Activated CD4-positive, alpha-beta T cell treated with anti-CD3 and anti-CD28 coated beads, Interleukin-2, amount 50 U/mL, for 4 hours (primary cell): ENCODE measurements around the gene TBC1D13.
A peak's percentile ranks its signal among the peaks of the same experiment; 100 is the strongest.
"Not testable (repeated sequence)": the region's sequence is repeated elsewhere in the genome, so short reads cannot be mapped to it uniquely, and the experiment has no call there.

ENCODE experiments used
- DNase-seq, 2 experiments: peaks; one replicate each; pipeline ENCODE4 v3.0.0-alpha.2; 2020

The TBC1D13 gene

DNA sequence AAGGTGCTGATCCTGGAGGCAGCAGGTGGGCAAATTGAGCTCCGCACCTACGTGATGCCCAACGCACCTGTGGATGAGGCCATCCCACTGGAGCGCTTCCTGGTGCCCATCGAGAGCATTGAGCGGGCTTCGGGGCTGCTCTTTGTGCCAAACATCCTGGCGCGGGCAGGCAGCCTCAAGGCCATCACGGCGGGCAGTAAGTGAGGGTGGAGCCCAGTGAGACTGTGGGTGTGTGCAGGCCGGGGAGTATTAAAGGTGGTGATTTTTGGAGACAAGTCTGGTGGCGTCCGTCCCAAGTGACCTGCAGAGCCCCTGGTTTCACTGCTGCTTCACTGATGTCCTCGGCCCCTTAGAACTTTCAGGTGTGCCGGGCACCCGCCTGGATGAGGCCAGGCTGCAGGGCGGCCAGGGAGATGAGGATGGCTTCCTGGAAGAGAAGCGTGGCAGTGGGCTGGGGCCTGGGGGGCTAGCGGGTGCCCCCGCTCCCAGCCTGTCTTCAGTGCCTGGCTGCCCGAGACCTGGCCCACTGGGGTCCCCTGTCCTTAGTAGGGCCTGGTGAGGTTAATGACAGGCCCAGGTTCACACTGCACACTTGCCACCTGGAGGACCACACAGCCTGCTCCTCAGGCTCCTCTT is 35.5 kb downstream of the TBC1D13 start:
- no peak for DNase-seq

DNA sequence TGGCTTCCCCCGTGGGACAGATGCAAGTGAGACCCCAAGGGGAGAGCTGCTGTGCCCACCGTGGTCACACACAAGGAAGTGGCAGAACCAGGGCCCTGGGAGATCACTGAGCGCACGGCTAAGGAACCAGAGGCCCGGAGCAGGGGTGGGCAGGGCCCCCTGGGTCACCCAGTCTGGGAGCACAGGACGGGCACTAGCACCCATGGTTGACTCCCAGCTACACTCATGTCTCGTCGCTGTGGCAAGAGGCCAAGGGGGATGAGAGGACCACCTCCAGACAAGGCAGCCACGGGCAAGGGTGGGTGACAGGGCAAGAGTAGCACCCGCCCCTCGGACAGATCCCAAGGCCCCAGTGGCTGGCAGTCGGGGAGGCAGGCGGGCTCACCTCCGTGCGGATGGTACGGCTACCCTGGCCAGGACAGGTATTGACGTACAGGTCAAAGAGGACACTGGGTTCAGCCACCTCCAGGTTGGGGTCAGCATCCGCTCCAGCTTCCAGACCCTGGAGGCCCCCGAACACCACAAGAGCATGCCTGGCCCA is 36.4 kb downstream of the TBC1D13 start:
- no peak for DNase-seq

DNA sequence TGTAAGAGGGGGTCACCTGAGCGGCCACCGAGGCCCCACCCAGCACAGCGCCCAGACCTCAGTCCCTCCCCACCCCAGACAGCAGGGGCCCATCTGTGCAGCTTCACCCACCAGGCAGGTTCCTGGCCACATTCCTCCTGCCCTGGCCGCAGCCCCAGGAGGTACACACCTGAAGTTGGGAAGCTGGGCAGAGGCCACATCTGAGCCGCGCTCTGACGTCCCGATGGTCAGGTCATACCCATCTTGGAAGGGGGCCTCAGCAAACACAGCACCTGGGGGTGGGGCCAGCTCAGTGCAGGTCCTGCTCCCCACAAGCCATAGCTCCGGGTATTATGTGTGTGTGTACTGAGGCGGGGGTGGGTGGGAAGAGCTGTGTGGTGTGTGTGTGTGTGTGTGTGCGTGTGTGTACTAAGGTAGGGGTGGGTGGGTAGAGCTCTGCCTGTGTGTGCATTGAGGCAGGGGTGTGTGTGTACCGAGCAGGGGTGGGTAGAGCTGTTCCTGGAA is 36.9 kb downstream of the TBC1D13 start:
- DNase-seq: no peak

DNA sequence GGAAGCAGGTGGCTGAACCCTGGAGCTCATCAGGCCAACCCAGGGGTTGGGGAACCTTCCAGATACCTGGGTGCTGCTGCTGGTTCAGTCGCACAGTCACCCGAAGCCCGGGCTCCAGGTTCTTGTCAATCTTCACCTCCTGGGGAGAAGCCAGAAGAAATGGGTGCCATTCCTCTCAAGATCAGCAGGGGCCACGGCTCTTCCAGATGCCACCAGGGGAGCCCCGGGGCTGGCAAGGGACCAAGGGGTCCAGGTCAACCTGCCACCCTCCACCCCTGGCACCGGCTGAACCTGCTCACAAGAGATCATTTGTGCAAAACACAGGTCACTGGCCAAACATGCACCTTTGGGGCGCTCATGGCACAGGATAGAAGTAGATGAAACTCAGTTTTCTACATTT is 37.9 kb downstream of the TBC1D13 start:
- DNase-seq: no peak

DNA sequence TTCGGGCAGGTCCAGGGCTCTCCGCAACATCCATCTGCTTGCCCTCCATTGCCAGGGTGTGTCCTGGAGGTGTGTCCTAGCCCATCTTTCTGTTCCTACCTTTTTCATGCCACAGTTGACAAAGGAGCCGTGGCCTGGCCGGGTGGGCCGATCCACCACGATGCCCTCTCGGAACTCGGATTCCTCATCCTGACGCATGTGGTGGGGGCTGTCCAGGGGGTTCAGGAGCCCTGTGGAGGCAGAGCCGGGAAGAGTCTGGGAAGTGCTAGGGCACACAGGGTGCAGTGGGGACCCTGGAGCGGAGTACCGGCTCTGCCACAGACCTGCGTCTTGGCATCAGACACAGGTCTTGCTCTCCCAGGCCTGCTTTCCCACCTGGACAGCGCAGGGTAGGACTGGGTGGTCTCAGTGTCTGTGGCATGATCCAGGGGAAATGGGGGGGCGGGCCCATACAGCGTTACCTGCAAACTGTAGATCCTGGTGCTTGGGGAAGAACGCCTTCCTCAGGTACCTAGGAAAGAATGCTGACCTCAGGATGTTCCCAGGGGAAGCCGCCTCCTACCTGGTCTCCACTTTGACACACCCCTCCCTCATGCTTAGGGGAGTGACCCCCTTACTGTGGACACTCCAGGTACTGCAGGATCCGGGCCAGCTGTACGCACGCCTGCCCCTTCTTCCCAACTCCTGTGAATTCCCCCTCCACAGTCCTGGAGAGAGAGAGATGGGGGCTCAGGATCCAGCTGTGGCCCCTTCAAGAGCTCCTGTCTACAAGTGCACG is 39.1 kb downstream of the TBC1D13 start:
- DNase-seq: no peak

DNA sequence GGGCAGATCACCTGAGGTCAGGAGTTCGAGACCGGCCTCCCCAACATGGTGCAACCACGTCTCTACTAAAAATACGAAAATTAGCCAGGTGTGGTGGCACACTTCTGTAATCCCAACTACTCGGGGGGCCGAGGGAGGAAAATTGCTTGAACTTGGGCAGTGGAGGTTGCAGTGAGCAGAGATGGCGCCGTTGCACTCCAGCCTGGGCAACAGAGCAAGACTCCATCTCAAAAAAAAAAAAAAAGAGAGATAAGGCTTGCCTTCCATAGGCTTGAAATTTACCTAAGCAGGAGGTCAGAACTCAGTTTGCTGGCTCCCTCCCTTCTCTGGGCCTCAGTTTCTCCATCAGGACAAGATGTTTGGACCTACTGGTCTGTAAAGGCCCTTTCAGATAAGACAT is 41.2 kb downstream of the TBC1D13 start:
- DNase-seq: no peak

DNA sequence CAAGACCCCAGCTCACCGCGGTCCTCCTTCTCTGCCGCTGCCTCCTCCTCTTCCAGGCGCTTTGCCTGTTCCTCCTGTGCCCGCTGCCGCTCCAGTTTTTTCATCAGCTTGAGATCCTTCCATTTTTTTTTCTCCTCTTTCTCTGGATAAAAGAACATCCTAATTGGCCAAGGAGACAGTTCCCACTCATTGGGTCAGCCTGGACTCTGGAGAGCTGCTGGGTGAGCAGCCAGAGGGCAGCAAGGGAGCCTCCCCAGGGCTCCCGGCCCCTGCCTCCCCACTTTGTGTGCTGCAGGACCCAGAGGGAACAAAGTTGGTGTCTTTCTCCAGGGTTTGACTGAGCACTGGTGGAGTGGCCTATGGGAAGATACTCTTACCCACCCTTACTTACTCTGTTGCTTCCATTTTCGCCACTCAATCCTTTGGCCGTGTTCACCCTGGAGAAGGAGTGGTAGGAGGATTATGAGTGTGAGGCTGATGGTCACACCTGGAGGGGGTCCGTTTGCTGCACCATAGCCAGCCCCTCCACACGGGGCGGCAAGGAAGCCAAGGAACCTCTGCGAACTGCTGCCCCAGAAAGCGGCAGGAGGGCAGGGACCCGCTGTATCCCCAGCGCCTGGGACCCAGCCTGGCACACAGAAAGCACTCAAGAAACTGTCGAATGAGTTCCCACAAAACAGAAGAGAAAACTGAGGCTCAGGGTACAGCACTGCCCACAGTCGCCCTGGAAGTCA is 41.8 kb downstream of the TBC1D13 start:
- DNase-seq: no peak

DNA sequence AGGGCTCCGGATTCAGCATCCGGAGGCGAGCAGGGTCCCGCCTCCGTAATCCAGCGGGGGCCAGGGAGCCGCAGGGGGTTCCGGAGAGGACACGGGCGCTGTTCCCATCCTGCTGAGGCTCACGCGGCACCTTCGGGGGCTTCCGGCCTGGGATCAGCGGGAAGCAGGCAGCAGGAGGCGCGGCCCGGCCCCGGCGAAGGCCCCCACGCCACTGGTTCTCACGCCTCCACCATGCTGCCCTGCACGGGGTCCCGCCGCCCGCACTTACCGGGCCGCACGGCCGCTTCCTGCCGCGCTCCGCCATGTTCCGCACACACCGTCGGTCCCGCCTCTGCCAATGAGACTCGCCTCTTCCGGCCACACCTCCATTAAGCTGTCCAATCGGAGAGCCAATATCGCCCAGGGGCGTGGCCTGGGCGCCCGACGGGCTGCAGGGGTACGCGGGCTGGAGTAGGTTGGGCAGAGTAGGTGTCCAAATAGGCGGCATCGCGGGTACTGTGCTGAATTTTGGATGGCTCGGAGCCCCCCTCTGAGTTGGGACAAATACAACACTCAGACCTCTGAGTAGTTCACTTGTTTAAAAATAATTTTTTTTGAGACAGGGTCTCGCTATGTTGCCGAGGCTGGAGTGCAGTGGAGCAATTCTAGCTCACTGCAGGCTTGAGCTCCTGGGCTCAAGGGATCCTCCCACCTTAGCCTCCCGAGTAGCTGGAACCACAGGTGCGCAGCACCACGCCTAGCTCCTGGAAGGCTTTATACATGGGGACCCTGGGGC is 42.6 kb downstream of the TBC1D13 start, which contains the start of gene SPOUT1:
SPOUT1 (minus strand) TSS at position 318 of the 775 bp plus-strand sequence; CDS start at position 304, 14 bp downstream.
- peak; percentile 89 to 90 for DNase-seq

DNA sequence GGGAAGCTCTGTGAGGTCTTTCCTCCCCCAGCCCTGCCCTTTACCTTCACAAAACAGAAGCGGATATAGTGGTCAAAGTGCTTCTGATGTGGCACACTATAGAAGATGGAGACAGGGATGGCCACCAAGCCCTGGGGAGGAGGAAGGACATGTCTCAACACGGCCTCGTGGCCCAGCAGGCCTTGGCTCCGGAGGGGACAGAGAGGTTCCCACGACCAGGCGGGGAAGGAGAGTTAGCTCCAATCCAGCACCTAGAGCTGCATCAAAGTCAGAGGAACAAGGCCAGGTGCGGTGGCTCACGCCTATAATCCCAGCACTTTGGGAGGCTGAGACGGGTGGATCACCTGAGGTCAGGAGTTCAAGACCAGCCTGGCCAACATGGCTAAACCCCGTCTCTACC is 46.6 kb downstream of the TBC1D13 start:
- DNase-seq: no peak

DNA sequence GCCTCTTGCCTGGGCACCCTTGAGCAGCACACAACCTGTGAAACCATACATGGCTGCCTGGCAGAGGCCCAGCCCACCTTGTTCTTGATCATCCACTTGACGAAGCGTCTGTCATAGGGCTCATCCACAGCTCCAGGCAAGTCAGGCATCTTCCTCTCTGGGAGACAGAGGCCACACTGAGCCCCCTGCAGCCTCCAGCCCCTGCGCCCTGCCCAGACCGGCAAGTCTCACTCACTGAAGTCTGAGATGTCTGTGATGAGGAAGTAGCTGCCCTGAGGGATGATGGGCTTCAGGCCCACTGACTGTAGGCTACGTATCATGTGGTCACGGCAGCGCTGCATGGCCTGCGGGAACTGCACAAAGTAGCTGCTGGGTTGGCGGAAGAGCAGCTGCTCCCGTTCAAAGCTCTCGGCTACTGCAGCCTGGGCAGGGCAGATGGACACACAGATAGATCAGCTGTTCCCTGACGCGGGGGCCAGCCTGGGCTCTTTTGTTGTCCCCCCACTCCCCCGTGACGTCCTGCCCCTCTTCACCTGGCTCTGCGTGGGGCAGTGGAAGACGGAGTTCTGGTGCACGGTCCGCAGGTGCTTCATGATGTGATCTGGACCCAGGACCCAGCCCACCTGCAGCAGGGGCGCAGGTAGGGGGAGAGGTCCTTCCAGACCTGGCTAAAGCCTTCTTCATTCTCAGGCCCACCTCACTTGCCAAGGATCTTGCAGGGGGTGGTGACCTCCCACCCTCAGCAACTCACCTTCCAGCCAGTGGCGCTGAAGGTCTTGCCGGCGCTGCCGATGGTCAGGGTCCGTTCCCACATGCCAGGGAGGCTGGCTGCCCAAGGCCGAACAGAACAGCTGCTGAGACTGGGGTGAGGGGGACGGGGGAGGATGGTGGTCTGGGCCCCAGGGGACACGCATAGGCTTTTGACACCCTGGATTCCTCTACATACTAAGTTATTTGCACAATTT is 48.5 kb downstream of the TBC1D13 start:
- DNase-seq: no peak

DNA sequence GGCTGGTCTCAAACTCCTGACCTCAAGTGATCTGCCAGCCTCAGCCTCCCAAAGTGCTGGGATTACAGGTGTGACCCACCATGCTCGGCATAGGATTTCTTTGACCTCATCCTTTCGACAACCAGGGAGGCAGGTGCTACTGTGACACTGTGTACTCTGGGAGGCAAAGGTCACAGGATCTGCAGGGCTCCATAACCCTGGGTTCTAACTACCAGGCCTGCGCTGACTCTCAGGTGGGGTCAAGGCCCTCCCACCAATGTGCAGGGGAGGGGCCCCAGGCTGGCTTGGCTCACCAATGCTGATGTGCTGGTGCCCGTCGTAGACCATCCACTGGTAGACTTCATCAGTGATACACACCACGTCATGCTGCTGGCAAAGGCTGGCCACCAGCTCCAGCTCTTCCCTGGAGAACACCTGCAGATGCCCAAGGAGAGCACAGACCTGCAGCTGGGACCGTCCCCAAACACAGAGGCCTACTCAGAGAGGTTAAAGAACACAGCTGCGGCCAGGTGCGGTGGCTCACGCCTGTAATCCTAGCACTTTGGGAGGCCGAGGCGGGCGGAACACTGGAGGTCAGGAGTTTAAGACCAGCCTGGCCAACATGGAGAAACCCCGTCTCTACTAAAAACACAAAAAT is 49.6 kb downstream of the TBC1D13 start:
- DNase-seq: no peak

DNA sequence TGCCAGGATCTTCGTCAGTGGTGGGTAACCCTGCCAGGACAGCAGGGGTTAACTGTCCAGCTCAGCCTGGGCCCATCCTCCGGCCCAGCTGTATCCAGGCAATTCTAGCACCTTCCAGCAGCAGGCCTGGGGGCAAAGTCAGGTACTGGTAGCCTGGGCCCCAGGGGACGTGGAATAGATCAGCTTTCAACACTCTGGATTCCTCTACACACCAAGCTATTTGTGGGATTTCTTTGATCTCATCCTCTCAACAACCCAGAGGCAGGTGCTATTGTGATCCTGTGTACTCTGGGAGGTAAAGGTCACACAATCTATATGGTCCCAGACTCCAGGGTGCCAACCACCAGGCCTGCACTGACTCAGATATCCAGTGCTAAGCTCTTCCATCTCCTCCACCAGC is 51.3 kb downstream of the TBC1D13 start:
- DNase-seq: no peak

DNA sequence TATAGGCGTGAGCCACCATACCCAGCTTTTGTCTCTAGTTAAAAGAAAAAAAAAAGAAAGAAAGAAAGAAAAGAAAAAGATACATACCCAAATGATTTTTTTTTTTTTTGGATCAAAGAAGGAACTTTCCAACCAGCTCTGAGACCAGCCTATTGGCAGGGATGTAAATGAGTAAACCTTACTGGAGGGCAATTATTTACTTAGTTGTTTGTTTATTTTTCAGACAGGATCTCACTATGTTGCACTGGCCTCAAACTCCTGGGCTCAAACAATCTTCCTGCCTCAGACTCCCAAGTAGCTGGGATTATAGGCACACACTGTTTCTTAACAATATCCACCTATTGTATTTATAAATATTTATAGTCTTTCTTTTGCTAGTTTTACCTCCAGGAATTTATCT is 53.5 kb downstream of the TBC1D13 start:
- no peak for DNase-seq

DNA sequence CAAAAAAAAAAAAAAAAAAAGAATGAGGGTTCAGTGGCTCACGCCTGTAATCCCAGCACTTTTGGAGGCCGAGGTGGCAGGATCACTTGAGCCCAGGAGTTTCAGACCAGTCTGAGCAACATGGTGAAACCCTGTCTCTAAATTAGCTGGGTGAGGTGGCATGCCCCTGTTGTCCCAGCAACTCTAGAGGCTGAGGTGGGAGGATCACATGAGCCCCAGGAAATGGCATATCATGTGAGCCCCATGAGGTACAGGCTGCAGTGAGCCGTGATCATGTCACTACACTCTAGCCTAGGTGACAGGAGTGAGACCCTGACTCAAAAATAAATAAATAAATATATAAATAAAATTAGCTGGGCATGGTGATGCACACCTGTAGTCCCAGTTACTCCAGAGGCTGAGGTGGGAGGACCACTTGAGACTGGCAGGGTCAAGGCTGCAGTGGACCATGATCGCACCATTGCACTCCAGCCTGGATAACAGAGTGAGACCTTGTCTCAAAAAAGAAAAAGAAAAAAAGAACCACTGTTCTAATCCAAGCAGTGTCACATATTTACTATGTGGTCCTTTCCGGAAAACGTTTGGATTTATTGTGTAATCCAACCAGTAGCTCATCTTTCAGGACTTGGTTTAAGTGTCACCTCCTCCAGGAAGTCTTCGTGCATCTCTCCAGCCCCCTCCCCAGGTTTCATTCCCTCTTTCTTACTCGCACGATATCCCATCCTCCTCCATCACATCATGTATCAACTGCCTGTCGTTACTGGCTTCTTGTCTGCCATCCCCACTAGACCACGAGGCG is 54.8 kb downstream of the TBC1D13 start:
- no peak for DNase-seq

DNA sequence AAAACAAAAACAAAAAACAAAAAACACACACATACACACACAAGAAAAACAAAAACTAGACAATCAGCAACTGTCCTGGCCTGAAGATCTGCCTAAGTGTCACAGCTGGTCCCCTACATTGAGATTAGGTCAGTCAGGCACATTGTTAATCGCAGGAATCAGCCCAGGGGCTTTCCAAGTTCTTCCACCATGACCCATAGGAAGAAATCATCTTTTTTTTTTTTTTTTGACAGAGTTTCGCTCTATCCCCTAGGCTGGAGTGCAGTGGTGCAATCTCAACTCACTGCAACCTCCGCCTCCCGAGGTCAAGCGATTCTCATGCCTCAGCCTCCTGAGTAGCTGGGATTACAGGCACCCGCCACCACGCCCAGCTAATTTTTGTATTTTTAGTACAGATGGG is 56.1 kb downstream of the TBC1D13 start:
- DNase-seq: not testable (repeated sequence)

DNA sequence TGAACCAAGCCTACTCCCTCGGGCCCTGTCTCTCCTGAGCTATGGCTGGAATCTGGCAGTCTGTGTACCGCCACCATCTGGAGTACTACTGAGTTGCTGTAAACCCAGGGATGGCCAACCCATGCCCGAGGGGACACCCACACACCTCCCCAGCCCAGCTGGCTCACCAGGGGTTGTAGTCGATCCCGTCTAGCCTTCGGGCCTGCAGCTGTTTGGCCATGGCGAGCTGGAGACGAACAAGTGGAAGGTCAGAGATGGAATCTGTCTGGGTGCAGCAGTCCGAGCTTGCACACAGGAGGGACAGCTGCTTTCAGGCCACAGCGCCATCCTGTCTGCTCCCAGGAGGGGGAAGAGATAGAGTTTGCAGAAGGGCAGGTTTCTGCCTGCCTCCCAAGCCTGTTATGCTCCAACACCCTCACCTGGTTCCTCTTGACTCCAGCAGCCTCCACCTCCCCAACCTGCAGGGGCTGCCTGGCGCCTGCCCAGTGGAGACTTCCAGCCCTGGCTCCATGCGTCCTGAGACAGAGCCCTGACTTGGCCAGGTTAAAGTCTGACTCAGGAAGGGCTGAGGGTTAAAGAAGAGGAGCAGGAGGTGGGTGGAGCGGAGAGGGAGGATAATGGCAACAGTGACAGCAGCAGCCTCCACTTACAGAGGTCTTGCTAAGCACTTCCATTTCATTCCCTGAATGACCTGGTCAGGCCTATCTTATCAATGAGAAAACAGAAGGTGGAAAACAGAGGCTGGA is 58.3 kb downstream of the TBC1D13 start:
- no peak for DNase-seq

DNA sequence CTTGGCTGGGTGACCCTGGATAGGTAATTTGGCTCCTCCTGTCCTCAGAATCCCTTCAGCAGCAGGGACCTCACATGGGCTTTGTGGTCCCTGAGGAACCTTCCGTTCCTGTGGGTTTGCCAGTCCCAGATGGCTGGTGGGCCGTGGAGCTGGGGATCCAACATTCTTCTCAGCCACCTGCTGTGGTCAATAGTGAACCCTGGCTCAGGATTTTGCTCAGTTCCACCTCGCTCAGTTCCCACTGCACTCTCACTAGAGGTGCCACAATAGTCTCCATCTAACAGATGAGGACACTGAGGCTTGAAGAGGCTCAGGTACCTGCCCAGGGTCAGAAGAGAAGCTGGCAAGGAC is 59.6 kb downstream of the TBC1D13 start:
- no peak for DNase-seq

DNA sequence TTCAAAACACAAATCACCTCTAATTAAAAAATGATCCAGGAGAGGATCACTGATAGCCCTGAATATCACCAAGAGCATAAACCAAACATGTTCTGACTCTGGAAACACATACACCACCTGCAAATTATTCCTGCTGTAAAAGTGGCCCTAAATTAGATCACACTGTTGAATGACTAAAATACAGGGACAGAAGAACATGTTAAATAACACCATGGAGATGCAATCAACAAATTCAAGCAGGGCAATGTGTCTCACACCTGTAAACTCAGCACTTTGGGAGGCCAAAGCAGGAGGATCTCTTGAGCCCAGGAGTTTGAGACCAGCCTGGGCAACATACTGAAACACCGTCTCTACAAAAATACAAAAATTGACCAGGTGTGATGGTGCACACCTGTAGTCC is 60.8 kb downstream of the TBC1D13 start:
- DNase-seq: no peak

DNA sequence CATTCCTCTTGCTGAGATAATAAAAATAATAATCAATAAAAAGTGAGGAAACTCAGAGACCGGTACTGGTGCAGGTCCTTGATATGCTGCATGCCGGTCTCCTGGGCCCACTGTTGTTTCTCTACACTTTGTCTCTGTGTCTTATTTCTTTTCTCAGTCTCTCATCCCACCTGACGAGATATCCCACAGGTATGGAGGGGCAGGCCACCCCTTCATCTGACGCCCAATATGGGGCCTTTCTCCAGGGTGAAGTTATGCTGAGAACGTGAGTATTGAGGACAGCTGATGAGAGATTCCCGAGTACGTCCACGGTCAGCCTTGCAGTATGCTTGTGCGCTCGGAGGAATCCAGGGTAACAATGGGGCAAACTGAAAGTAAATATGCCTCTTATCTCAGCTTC is 64.0 kb downstream of the TBC1D13 start:
- DNase-seq: not testable (repeated sequence)
